GM12873 (cell line): ENCODE measurements around the gene NSG1.

Experiments
- TF ChIP-seq, protein P1 (sequence below): IDR thresholded peaks from 2 replicates; pipeline ENCODE4 v1.5.1; 2012; ENCODE audit warnings: low read depth, mild to moderate bottlenecking, moderate library complexity, low read length, control low read depth; ENCODE audit not compliant: insufficient read depth; ENCODE audit errors: missing control alignments

Gene NSG1

DNA sequence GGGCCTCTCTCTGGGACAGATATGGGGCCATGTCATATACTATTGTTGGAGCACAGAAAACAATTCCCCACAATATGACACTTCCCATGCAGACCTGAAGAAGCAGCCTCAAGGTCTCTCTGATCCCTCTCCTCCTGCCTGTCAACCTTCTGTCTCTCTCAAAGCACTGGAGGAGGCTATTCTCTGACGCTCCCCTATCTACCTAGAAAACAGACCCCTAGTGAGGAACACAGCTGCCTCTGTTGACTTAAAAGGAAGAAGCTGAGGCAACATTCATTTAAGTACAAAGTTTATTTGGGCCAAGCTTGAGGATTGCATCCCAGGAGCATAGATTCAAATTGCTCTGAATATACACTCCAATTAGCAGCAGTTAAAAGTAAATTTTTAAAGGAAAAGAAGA, 39.3 kb upstream of the NSG1 start:
- TF ChIP-seq, protein P1, sequence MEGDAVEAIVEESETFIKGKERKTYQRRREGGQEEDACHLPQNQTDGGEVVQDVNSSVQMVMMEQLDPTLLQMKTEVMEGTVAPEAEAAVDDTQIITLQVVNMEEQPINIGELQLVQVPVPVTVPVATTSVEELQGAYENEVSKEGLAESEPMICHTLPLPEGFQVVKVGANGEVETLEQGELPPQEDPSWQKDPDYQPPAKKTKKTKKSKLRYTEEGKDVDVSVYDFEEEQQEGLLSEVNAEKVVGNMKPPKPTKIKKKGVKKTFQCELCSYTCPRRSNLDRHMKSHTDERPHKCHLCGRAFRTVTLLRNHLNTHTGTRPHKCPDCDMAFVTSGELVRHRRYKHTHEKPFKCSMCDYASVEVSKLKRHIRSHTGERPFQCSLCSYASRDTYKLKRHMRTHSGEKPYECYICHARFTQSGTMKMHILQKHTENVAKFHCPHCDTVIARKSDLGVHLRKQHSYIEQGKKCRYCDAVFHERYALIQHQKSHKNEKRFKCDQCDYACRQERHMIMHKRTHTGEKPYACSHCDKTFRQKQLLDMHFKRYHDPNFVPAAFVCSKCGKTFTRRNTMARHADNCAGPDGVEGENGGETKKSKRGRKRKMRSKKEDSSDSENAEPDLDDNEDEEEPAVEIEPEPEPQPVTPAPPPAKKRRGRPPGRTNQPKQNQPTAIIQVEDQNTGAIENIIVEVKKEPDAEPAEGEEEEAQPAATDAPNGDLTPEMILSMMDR = no peak

DNA sequence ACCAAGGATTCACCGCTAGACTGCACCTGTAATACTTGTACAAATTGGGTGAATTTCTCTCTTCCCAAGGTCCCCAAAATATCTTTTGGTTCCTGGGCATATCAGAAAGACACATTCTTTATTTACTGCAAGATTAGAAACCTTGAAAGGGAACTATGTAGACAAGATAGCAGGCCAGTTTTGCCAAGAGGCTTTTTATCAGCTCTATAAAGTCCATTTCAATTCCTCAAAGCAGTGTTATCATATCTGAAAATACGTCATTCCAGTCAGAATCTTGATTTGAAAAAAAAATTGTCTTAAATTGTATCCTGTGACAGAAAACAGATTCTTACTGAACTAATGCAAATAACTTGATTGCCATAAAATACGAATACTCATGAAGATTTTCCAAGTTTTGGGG, 37.0 kb upstream of the NSG1 start:
- TF ChIP-seq, protein P1 = no peak

DNA sequence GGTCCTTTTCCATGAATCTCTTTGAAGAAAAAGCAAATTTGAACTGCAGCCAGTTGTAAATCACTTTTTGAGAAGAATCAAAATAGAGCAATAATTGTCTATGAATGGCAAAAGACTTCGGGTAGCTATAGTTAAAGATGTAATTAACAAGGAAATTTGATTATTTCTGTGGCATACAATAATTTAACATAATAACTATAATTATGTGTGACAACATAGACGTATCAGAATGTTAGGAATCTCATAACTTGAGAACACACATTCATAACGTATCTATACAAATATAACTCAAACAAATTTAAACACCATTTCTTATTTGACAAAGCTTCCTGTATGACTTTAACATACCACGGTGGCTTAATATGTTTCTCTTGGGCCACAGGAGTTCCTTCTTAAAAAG, 36.0 kb upstream of the NSG1 start:
- TF ChIP-seq, protein P1 = no peak

DNA sequence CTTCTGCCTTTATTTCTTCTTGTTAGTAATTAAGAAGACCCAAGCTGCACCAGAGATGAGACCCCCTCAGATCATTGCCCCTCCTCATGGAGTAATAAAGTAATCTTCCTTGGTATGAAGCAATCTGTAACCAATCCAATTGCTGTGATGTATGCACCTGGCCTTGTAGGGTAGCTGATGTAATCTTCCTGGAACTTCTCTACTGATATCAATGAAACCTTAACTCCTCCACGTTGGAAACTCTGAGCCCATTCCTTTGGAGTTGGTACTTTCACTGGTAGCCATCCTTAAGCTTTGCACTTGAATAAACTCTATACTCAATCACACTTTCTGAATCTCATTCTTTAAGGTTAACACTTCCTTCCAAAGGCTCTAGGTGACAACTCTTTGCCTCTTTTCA, 31.6 kb upstream of the NSG1 start:
- TF ChIP-seq, protein P1 = no peak

DNA sequence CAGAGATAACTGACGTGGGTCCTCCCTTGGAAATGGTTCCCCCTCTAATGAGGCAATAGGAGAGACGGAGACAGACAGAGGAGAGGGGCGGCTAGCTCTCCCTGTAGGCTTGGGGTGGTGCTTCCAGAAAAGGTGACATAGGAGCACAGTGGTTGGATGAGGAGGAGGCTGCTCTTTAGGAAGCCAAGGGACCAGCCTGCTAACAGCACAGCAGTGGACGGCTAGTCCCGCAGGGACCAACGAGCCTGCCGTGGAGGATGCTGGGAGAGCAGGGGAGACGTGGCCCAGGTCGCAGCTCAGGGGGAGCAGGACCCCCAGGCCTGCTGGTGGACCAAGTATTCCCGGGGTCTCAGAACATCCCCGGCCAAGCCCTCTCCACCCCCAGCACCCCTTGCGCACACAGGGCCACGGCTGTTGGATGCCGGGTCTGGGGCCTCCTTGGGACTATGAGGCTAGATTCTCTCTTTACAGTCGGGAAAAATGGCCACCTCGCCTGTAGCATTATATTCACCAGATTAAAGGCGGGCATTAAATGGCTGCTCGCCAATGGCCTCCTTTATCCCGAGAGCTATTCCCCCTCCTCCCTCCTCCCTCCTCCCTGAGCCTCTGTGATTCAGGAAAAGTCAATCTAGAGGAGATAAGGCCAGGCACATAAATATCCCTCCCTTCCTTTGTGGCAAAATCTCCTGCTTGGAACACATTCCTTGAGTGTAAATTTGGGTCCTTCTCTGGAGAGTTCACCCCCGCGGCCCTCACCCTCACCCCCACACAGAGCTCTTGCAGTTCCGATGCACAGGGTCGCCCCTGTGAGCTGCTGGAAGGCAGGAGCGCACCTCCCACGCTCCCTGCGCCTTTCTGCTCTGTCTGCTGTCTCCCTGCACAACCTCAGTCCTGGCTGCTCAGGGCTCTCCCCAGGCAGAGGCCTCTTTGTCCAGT, 30.5 kb upstream of the NSG1 start:
- TF ChIP-seq, protein P1 = no peak

DNA sequence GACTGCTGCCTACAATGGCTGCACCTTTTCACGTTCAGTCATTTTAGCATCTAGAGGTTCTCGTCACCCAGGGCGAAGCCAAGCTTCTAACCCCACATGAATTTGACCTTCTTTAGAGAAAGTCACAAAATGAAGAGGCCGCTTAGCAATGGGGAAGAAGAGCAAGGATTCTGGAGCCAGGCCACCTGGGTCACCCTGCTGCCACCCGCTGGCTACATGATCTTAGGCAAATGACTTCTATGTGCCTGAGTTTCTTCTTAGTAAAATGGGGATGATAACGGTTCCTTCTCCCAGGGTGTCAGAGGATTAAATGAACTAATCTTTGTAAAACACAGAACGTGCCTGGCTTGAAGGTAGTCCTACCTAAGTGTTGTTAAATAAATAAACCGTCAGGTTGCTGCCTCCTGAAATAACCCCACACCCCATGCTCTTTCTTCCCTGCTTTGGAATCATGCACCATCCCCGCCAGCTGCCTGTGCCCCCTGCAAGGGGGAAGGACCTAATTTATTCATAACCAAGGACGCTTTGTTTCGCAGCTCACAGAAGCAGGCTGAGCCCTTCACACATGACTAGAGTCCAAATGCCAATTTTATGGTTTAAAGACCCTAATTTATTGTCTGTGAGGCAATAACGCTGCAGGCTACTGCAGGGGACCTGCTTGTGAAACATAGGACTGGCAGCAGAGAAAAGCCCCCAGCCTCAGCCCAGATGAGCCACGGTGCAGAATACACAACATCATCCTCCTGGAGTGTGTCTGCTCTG, 28.6 kb upstream of the NSG1 start:
- TF ChIP-seq, protein P1 = no peak

DNA sequence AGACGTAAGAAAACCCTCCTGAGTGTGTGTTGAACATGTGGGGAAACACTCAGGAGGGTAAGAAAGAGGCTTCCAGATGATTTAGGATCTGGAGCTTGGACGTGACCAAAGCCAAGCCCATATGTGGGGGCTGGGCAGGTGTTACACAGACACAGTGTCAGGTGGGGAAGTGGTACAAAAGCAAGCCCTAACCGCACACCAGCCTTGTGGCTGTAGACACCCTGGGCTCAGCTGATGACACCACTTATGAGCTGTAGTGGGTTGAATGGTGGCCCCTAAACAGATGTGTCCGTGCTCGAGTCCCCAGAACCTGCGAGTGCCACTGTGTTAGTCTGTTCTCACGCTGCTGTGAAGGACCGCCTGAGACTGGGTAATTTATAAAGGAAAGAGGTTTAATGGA, 25.0 kb upstream of the NSG1 start:
- TF ChIP-seq, protein P1 = no peak
